ENCODE data around the gene RNF207.

Gene RNF207

DNA sequence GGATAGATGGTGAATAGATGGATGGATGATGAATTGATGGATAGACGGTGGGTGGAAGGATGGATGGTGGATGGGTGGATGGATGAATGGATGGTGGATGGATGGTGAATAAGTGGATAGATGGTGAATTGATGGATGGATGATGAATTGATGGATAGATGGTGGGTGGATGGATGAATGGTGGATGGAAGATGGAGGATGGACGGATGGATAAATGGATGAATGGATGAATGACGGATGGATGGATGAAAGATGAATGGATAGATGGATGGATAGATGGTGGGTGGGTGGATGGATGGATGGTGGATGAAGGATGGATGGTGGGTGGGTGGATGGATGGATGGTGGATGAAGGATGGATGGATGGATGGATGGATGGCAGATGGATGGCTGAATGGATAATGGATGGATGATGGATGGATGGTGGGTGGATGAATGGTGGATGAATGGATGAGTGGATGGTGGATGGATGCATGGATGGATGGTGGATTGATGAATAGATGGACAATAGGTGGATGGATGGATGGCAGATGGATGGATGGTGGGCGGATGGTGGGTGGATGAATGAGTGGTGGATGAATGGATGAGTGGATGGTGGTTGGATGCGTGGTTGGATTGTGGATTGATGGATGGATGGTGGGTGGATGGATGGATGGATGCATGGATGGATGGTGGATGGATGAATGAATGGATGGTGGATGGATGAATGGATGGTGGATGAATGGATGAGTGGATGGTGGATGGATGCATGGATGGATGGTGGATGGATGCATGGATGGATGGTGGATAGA is 31.1 kb upstream of the RNF207 start:
- no peak overlapping the region for H3K4me3 ChIP-seq (replicated peaks in 1 of 2; ENCODE audit: low read depth in 2 of 2, low read length in 2 of 2)
- TF ChIP-seq, protein P1, sequence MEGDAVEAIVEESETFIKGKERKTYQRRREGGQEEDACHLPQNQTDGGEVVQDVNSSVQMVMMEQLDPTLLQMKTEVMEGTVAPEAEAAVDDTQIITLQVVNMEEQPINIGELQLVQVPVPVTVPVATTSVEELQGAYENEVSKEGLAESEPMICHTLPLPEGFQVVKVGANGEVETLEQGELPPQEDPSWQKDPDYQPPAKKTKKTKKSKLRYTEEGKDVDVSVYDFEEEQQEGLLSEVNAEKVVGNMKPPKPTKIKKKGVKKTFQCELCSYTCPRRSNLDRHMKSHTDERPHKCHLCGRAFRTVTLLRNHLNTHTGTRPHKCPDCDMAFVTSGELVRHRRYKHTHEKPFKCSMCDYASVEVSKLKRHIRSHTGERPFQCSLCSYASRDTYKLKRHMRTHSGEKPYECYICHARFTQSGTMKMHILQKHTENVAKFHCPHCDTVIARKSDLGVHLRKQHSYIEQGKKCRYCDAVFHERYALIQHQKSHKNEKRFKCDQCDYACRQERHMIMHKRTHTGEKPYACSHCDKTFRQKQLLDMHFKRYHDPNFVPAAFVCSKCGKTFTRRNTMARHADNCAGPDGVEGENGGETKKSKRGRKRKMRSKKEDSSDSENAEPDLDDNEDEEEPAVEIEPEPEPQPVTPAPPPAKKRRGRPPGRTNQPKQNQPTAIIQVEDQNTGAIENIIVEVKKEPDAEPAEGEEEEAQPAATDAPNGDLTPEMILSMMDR (IDR thresholded peaks at IDR 0.05; ENCODE audit: low read depth, low read length): no peak
- DNase-seq (ENCODE audit: low read depth in 2 of 2): no peak

DNA sequence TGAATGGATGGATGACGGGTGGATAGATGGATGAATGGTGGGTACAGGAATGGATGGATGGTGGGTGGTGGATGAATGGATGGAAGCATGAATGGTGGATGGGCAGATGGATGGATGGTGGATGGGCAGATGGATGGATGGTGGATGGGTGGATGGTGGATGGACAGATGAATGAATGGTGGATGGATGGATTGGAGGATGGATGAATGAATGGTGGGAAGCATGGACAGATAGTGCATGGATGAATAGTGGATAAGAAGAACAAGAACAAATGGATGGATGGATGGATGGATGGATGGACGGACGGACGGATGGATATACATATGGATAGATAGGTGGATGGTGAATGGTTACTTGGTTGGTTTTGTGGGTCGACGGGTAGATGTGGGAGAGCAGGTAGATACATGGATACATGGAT is 30.5 kb upstream of the RNF207 start:
- no peak for DNase-seq (ENCODE audit: low read depth in 2 of 2)
- TF ChIP-seq, protein P1 (IDR thresholded peaks at IDR 0.05; ENCODE audit: low read depth, low read length): no peak
- H3K4me3 ChIP-seq (replicated peaks in 1 of 2; ENCODE audit: low read depth in 2 of 2, low read length in 2 of 2): no peak overlapping the region

DNA sequence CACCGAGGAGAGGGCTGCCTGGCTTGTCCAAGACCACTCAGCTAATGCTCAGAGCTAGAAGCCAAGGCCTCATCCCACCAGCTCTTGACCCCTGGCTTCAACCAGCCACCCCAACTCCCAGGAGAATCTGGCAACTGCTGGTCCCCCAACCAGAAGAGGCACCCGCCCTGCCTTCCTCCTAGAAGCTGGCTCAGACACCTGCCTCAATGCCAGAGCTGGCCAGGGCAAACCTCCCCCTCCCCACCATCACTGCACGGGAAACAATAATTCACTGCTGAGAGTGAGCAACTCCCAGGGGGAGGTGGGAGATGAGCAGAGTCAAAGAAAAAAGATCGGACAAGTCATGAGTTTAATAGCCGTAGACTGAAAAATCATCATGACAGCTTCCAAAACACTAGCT is 29.1 kb upstream of the RNF207 start:
- TF ChIP-seq, protein P1 (IDR thresholded peaks at IDR 0.05; ENCODE audit: low read depth, low read length): no peak
- no peak for DNase-seq (ENCODE audit: low read depth in 2 of 2)
- no peak overlapping the region for H3K4me3 ChIP-seq (replicated peaks in 1 of 2; ENCODE audit: low read depth in 2 of 2, low read length in 2 of 2)

DNA sequence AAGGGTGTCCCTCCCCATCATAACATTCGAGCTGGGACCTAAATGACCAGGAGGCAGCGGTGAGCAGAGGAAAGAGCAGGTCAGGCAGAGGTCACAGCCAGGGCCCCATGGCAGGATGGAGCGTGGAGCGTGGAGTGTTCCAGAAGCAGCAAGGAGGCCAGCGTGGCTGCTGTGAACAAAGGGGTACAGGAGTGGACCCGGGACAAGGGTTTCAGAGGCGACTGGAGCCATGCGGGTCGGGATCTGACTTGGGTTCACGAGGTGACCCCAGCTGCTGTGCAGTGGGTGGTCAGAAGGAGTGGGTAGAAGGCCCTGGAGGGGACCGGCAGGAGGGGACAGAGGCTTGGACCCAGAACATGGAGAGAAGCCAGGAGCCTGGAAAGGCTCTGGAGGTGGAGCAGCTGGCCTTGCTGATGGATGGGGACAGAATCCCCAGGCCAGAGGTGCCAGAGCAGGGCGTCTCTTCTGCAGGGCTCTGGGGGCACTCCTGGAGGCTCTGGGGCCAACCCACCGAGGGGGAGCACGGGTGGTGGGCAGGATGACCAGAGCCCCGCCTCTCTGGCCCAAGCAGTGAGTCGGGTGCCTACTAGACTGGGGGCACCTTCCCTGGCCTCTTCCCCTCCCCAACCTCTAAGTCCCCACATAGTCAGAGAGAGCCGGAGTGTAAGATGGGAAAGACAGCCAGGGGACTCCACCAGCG is 28.1 kb upstream of the RNF207 start:
- H3K4me3 ChIP-seq (replicated peaks in 1 of 2; ENCODE audit: low read depth in 2 of 2, low read length in 2 of 2): no peak overlapping the region
- no peak for DNase-seq (ENCODE audit: low read depth in 2 of 2)
- TF ChIP-seq, protein P1 (IDR thresholded peaks at IDR 0.05; ENCODE audit: low read depth, low read length): no peak

DNA sequence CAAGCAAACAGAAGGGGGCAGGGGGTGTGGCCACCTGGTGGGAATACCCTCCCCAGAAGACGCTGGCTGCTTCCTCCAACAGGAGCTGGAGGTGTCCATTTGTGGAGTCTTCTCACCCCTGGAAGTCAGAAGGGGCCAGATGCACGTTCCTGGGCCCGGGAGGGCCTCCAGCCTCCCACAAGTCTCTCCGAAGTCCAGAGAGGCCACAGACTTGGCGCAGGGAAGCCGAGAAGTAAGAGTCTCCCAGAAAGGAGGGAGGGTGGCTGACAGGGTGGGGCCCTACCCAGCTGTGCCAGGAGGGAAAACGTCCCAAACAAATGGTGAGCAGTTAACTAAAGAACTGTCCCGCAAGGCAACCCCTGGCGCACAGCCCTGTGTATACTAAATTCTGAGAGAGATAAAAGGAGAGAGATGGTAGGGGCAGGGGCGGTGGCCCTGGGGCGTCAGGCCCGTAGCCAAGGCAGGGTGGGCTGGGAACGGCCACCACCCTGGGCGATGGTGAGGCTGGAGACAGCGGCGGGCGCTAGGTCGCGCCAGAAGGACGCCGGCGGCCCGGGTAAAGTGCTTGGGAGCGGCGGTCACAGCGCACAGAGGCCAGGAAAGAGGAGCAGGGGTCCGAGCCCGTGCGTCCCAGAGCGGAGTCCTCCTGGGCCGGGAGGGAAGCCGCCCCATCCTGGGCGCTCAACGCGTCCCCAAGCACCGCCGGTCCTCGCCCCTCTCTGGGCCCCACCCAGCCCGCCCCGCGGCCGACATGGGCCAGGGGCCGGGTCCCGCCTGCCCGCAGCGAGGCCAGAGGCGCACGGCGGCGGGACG is 27.0 kb upstream of the RNF207 start:
- no peak for DNase-seq (ENCODE audit: low read depth in 2 of 2)
- TF ChIP-seq, protein P1 (IDR thresholded peaks at IDR 0.05; ENCODE audit: low read depth, low read length): no peak
- H3K4me3 ChIP-seq (replicated peaks in 1 of 2; ENCODE audit: low read depth in 2 of 2, low read length in 2 of 2): no peak overlapping the region

DNA sequence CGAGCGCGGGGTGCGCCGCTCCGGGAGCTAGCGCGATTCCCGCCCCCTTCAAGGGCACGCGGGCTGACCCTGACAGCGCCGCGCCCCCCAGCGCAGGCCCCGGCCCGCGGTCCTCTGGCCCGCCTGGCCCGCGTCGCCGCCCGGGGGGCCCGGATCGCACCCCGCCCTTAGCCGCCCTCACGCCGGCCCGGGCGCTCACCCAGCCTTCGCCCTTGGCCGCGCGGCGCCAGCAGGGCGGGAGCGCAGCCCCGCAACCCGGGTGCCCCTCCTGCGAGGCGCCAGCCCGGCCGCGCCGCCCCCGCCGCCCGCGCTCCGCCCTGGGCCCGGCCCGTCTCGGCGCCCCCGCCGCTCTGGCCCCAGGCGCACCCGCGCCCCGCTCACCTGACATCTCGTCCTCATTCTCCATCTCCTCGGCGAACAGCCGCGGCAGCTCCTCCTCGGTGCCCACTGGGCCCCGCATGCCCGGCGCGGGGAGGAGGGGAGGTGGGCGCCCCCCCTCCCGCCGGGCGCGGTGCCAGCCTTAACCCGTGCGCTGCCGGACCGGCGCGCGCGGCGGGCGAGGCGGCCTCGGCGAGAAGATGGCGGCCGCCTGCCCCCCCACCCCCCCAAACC is 26.2 kb upstream of the RNF207 start:
- DNase-seq (ENCODE audit: low read depth in 2 of 2): no peak
- H3K4me3 ChIP-seq (replicated peaks in 1 of 2; ENCODE audit: low read depth in 2 of 2, low read length in 2 of 2): no peak overlapping the region
- TF ChIP-seq, protein P1 (IDR thresholded peaks at IDR 0.05; ENCODE audit: low read depth, low read length): no peak

All from cardiac fibroblast (primary cell).